Activated CD4-positive, CD25-positive, alpha-beta regulatory T cell treated with anti-CD3 and anti-CD28 coated beads, Interleukin-2, amount 50 U/mL, for 16 hours (primary cell): ENCODE data around the gene TCHH.
"Not testable (repeated sequence)": the region's sequence is repeated elsewhere in the genome, so short reads cannot be mapped to it uniquely, and the experiment has no call there.

Experiments used
- DNase-seq: peaks from one replicate; pipeline ENCODE4 v3.0.0-alpha.2; 2020; ENCODE audit warnings: low read depth, low spot score

Gene TCHH

GRCh38 chr1:152115344-152115743 lies at the start of gene TCHH:
Gene TCHH, minus strand, starts transcription at chr1:152115444. Its CDS starts 1,364 bp downstream, at chr1:152114080.
- no peak for DNase-seq

- no peak for DNase-seq
Measured at GRCh38 chr1:152164517-152165136, 49.4 kb upstream of the TCHH start.

- no peak for DNase-seq
Measured at GRCh38 chr1:152162792-152163463, 47.7 kb upstream of the TCHH start.

GRCh38 chr1:152160576-152160975 lies 45.3 kb upstream of the TCHH start:
- no peak for DNase-seq

GRCh38 chr1:152159144-152159543 lies 43.9 kb upstream of the TCHH start, which contains the start of gene RPTN:
Gene RPTN, minus strand, starts transcription at chr1:152159228. Its CDS starts 1,339 bp downstream, at chr1:152157889.
- no peak for DNase-seq

GRCh38 chr1:152153996-152154395 lies 38.8 kb upstream of the TCHH start:
- no peak for DNase-seq

GRCh38 chr1:152151646-152152045 lies 36.4 kb upstream of the TCHH start:
- no peak for DNase-seq

GRCh38 chr1:152148981-152149380 lies 33.7 kb upstream of the TCHH start:
- no peak for DNase-seq

GRCh38 chr1:152148051-152148450 lies 32.8 kb upstream of the TCHH start:
- no peak for DNase-seq

GRCh38 chr1:152145769-152146168 lies 30.5 kb upstream of the TCHH start:
- DNase-seq: no peak

- not testable (repeated sequence) for DNase-seq
Measured at GRCh38 chr1:152144674-152145183, 29.5 kb upstream of the TCHH start.

- DNase-seq: no peak
Measured at GRCh38 chr1:152143150-152143887, 28.1 kb upstream of the TCHH start.

GRCh38 chr1:152141971-152142584 lies 26.8 kb upstream of the TCHH start:
- DNase-seq: no peak

- no peak for DNase-seq
Measured at GRCh38 chr1:152137215-152137614, 22.0 kb upstream of the TCHH start.

- DNase-seq: no peak
Measured at GRCh38 chr1:152130186-152130585, 14.9 kb upstream of the TCHH start.

- no peak for DNase-seq
Measured at GRCh38 chr1:152127673-152128072, 12.4 kb upstream of the TCHH start.

- no peak for DNase-seq
Measured at GRCh38 chr1:152125834-152126443, 10.7 kb upstream of the TCHH start.

GRCh38 chr1:152118915-152119314 lies 3.7 kb upstream of the TCHH start:
- DNase-seq: no peak

GRCh38 chr1:152112885-152113432 lies 2.3 kb downstream of the TCHH start:
- no peak for DNase-seq

- no peak for DNase-seq
Measured at GRCh38 chr1:152112101-152112884, 3.0 kb downstream of the TCHH start.
